GM19397 (cell line): ENCODE measurements around the gene PLPPR1.

ENCODE experiments used
- ATAC-seq: cut with Tn5 transposase; IDR thresholded peaks from one replicate; pipeline ENCODE4 v1.9.1; 2021; ENCODE audit warnings: mild to moderate bottlenecking, moderate library complexity; ENCODE audit not compliant: unreplicated experiment

The PLPPR1 gene

DNA sequence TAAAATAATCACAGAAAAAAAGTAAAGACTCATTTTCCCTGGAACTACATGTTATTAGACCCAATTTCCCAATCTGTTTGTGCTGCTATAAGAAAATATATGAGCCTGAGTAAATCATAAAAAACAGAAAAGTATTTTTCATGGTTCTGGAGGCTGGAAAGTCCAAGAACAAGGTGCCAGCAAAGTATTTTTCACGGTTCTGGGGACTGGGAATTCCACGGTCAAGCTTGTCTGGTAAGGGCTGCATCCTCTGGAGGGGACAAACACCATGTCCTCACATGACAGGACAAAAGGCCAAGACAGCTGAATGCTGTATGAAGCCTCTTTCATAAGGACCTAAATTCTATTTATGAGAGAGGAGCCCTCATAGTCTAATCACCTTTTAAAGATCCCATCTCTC, 172.3 kb downstream of the PLPPR1 start:
- ATAC-seq = no peak

DNA sequence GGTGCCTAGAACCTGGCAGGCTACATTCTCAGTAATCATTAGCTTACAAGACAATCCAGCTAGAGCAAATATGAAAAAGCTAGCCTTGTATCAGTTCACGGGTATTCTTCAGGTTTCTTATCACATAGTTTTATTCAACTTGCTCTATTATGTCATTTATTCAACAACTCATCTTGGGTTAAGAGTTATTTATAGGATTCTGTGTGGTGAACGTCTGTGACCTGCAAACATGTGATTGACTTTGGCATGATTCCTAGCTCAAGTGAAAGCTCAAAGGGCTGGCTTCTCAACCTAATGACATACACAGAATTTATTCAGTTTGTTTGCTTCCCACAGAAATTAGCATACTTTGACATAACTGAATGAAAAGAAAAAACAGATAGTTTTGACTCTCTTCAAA, 173.1 kb downstream of the PLPPR1 start:
- ATAC-seq = no peak

DNA sequence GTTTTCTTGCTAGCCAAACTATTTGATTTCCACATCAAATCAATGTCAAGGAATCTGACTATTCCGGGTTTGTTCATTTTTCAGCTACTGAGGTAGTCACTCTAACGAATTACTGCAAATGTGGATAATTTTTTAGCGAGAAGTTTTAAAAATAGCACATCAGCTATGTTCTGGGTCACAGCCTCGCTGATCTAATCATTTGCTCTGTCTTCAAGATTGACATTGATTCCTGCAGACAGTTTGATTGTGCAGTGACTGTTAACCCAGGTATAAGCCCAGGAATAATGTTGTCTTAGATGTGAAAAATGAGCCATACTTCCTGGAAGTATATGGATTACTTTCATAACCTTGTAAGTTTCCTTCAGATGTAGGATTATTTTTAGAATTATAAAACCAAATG, 181.1 kb downstream of the PLPPR1 start:
- no peak for ATAC-seq

DNA sequence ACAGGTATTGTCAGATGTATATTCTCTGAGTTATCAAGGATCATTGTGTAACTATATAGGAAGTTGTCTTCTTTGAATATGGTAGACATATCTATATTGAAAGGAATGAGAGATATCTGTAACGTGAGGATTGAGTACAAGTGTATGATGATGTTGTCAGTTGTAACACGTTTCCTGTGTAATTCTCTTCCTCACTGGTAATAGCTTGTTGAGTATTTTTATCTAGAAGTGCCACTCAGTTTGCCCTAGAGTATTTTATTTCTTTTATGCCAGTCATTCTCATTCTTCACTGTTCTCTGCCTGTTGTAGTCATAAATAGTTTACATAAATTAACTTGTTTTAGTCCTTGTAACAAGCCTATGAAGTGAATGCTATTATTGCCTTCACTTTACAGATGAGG, 184.1 kb downstream of the PLPPR1 start:
- no peak for ATAC-seq

DNA sequence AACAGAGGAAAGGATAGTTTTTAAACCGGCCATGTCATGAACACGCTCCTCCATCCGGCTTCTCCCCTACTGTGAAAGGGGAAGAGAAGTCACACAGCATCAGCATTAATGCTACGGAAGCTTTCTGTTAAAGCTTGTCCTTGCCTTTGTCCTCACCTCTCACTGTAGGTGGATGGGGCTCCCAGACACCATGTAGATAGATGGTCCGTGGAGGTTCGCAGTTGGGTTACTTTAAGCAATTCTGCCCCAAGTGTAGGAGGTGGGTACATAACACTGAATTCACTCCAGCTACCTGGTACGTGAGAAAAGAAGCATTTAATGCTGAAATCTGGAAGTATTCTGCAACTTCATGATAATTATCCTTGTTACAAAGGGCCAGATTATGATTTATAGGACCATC, 190.5 kb downstream of the PLPPR1 start:
- ATAC-seq = no peak

DNA sequence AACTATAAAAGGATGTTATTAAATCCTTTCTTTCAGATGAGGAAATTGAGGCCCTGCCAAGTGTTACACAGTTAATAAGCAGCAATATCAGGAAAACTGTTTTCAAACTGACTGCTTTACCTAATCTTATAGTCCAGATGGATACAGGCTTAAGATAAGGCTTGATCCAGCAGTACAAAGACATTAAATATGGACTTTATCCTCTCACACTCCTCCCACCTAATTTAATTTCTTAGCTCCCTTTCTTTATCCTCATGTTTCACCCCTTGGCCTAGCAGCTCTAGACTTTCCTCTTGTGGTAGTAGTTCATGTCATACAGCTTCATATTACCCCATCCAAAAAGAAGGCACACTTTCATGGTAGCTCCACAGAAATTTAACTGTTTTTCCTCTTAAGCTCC, 191.8 kb downstream of the PLPPR1 start:
- no peak for ATAC-seq

DNA sequence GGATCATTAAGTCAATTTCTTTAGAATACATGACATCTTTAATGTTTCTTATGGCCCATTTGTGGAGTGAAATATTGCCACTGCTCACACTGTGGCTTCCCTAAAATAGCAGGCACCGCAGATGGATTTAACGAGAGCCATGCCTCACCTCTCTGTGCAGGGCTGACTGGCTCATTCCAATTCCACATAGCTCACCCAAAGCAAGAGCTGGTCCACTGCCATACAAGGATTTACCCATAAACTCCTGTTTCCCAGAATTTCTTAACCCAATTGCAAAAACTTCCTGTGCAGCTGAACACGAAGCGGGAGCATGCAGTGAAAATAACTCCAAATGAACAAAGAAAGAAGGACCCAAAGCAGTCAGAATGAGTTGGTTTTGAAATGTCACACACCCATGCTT, 196.7 kb downstream of the PLPPR1 start:
- no peak for ATAC-seq

DNA sequence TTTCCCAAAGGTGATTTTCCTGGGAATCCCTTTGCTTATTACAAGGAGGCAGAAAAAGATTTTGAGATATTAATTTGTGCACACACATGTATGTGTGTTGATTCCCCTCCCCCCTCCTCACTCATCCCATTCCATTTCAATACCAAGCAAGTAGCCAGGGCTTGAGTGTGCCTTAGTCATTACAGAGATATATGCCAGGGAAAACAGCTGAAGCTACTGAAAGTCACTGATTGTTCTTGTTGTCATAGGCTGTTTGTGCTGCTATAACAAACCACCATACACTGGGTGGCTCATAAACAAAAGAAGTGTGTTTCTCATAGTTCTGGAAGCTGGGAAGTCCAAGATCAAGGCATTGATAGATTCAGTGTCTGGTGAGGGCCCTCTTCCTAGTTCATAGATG, 197.6 kb downstream of the PLPPR1 start:
- no peak for ATAC-seq

DNA sequence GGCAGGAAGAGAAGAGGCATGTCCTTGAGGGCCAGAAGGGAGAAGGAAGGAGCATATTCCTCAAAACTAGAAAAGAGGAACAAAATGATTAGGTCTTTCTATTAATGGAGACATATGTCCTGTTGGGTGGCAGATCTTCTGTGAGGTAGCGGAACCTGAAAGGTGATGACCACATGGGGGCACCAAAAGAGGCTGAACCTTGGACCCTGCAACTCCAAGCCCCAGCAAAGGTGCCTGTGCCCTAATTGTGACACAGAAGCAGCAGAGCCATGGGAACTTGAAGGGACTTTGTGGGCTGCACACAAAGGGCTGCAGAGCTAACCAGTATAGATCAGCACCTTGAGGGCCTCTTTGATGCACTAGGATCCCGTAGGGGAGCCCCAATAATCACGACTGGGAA, 198.3 kb downstream of the PLPPR1 start:
- no peak for ATAC-seq

DNA sequence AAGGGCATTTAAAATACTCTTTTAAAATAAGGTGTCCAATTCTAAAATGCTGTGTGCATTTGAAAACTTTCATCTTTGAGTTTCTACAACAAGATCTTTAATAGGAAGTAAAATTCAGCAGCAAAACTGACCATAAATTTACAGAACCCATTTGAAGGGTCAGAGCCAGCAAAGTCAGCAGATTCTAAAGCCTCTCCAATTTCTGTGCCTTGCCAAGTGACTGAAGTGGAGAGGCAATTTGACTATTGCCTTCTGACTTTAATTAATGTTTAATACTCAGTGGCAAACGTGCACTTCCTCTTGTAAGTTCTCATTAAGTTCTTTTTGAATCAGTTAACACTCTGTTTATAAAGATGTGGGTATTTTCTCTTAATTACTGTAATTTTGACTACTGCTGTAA, 201.1 kb downstream of the PLPPR1 start:
- ATAC-seq = no peak

DNA sequence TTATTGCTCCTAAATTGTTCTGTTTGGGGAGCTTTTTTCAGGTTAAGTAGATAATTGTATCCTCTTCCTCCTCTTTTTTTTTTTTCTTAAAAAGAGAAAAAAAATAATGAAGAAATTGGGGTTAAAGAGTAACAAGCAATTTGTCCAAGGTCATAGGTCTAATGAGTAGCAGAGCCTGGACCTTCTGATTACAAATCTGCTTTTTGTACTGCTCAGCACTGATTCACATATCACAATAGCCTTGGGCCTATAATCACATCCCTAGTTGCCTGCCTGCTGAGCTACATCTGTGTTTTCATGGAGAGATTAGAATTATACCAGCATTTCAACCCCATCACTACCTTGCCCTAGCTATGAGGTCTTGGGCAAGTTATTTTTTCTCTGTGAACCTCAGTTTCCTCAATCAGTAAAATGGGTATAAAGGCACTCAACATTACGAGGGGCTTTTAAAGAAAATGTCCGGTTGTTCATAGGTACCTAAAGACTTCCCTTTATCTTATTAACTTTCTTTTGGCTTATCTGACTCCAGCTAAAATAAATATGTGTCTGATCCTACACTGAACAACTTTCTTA, 204.0 kb downstream of the PLPPR1 start:
- ATAC-seq = no peak

DNA sequence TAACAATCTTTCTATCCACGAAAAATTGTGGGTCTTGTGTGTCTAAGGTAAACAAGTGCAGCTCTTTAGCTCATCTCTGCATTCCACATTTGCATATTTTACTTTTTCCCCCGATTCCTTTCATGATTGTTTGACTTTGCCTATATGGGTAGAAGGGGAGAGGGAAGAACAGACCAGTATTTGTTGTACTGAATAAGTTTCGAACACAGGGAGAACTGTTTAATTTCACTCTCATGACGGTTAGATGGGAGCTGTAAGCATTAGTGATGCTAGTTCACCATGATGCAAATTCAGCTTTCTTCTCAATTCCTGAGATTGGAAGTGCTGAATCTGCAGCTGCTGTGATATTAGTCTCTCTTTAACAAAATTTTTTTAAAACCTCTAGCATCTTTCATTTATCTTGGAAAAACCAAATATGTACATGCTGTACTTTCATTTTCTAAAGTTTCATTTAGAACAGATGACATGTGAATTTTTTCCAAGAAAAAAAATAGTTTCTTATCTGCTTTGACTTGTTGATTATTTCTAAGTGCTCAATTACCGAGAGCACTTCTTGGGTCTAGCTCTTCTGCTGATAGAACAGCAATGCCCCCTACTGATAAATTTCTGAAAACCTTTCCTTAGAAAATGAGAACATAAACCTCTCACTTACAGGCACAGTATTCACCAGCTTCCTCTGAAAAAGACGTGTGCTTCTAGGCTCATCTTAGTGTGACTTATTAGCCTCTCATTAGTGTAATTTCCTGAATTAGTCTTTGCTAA, 206.8 kb downstream of the PLPPR1 start:
- no peak for ATAC-seq

DNA sequence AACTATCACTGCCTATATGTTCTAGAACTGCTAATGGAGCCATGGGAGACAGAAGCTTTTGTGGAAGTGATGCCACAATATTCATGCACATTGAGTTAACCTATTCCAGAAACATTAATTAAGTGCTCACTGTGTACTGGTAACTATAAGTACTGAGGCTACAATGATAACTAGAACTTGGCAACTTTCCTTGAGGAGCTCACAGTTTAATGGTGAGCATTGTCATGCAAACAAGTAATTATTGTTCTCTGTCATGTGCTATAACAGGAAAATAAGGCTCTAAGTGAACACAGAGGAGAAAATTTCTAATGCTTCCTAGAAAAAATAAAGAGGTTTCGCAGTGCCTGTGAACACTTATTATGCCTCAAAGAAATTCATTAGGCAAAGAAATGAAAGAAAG, 214.1 kb downstream of the PLPPR1 start:
- ATAC-seq = no peak

DNA sequence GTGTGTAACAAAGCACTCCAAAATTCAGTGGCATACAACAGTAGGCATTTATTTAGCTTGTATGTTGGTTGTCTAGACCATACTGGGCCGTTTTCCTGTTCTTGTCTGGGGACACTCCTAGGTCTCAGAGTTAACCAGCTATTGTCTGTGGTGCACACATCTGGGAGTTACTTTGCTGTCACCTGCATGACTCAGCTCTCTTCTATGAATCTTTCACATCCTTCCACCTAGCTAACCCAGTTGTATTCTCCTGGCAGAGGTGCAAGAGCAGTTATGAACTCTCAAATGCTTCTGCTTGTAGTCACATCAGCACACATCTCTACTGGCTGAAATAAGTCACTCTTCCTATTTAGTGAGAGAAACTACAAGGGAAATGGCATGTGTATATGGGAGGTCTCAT, 218.2 kb downstream of the PLPPR1 start:
- ATAC-seq = no peak

DNA sequence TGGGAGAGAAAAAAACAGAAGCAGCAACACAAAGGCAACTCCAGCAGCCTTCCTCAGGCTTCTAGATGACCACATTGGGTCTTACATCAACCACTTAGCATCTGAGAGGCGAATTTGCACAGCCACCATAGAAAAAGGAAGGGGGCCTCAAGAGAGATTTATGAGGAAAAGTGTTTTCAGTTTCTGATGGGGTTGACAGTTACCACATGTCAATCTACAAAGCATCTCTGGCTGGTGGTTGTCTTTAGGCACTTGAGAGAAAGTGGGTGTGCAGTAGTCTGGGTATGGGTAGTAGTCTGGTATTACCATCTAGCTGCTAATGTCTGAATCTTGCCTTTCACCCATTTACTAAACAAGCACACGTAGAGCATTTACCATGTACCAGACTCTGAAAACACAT, 218.8 kb downstream of the PLPPR1 start:
- no peak for ATAC-seq

DNA sequence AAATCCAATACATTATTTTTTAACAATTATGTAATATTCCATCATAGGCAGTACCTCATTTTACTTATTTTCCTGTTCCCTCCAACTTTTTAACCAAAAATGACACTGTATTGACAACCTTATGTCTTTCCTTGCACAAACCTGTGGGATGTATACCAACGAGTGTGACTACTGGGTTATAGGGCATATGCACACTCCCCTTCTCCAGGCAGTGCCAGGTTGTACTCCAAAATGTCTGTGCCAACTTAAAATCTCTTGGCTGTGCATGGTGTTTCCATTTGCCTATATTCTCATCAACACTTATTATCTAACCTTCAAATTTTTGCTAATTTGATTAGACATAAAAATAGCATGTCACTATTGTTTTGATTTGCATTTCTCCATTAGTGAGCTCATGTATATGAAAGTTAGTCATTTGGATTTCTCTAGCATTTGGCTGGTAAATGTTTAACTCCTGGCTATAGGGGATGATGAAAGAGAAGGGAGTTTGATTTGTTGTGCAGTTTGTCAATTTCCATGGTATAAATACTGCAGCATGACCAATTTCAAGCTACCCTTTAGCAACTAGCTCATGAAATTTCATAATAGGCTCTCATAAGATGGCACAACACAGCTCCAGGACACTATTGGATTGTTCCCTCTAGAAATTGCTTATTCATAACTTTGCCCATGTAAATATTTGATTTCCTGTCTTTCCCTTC, 226.4 kb downstream of the PLPPR1 start:
- ATAC-seq = no peak

DNA sequence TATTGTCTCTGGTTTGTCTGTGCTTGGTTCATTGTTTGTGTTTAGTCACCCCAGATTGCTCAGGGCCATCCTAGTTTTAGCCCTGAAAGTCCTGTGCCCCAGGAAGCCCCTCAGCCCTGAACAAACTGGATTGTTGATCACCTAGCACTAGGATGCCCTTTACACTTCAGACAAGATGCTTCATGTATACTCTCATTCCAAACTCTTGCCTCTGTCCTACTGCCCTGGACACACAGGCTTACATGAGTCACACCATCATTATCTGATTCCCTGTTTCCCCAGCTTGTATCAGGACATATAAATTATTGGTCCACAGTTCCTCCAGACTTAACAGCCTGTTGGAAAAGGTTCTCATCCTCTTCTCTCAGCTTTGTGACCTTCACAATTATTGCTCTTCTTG, 236.2 kb downstream of the PLPPR1 start:
- no peak for ATAC-seq

DNA sequence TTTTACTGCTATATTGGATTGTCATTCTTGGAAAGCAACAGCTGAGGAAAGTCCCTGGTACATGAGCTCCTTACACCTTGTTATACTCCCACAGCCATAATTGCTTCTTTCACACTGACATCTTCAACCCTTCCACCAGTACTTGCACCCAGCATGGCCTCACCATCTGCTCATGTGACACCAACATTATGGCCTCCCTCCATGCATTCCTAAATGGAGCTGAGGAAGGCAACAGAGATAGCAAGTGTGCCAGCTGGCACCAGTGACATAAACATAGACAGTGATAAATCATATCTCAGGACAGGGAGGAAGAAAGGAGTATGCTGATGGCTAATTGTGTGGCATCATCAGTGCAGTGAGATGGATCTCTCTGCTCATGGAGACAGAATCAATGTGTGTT, 236.7 kb downstream of the PLPPR1 start:
- ATAC-seq = no peak

DNA sequence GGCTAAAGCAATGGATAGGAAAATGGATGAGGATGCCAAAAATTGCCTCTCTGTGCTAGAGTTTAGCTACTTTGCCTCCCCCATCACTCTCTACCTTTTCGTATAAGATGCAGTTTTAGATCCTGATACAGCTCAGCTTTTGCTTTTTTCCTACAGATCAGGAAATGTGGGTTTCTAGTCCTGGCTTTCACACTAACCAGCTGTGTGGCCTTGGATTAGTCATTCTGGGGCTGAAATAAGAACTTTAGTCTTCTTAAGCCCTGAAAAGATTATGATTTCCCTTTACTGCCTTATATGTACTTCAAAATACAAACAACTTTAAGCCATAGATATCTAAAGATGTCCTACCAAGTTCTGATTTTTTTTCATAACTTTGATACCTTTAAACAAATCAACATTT, 239.9 kb downstream of the PLPPR1 start:
- ATAC-seq = no peak

DNA sequence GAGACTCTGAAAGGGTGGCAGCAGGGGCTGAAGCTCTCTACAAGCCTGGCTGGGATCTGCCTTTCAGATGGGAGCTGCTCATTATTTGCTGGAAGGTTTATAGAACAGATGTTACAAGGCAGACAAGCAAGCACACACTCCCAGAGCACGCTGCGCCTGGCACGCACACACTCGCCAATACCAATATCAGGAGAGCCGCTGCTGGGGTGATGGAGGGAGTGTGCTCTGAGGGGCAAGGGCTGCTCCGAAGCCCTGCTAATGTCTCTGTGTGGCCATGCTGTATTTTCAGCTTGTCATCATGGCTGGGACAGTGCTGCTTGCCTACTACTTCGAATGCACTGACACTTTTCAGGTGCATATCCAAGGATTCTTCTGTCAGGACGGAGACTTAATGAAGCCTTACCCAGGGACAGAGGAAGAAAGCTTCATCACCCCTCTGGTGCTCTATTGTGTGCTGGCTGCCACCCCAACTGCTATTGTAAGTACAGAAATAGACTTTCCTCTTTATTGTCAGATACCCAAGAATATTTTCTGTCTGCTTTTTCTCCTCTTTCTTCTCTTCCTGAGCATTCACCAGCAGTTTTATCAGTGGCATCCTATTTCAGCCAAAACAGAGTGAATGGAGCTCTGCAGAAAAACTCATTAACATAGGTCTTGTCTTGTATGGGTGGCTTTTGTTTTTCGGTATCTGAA, 241.2 kb downstream of the PLPPR1 start:
- ATAC-seq = no peak

DNA sequence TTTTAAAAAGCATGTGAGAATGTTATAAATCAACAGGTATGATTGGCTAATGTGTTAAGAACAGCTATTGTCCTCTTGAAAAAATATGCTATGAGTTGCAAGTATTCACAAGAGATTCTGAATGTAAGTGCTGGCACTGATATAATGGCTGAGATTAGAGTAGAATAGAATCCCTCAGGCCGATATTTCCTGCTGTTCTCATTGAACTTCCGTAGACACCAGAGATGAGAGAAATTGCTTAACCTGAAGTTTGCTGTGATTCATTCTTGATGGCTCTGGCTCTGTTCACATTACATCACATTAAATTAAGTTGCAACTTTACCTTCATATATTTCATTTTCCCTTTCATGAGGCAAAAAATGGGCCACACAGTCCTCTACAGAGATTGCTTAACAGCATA, 241.8 kb downstream of the PLPPR1 start:
- no peak for ATAC-seq

DNA sequence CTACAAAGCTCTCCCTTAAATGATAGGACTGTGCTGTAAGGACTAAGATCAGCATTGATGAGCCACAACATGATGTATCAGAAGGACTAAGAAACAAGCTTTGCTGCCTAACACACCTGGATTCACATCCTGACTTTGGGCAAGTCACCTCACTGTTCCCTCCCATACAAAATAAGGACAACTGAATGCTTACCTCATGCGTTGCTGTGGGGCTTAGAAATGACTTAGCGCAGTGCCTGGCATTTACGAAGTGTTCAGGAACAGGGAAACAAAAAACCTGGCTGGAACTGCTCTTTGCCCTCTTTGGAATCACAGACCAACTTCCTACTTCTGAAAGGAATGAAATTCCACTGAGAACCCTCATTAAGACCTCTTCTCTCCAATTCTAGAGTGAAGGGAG, 242.6 kb downstream of the PLPPR1 start:
- no peak for ATAC-seq
